ENCODE data around the gene LAMC3. TPM values are rescaled to one million over a fixed set of nuclear protein-coding genes. Genes with fewer than 3 reads are reported as not detected.

The LAMC3 gene
- total RNA-seq, 2 experiments from 2014 or later: 0.27 TPM

GRCh38 chr9:130972277-130972956, 36.6 kb upstream of the LAMC3 start:
- H3K4me1 Mint-ChIP-seq: no peaks in the 10 kb centered on the region
- no peak overlapping the region for H3K4me3 Mint-ChIP-seq
- no peaks in the 10 kb centered on the region for H3K27me3 Mint-ChIP-seq
- no peaks in the 10 kb centered on the region for H3K9me3 Mint-ChIP-seq
- no peaks in the 10 kb centered on the region for H3K36me3 Mint-ChIP-seq (ENCODE audit: low read depth)
- ChIA-PET POLR2A (no interaction called here), CTCF (no interaction called here)
- DNase-seq: no peak
- H3K27ac Mint-ChIP-seq: no peak overlapping the region

- H3K4me3 Mint-ChIP-seq: no peak overlapping the region
- CTCF ChIA-PET: no interaction called here
- no peaks in the 10 kb centered on the region for H3K27me3 Mint-ChIP-seq
- POLR2A ChIA-PET: no interaction called here
- no peak for DNase-seq
- no peaks in the 10 kb centered on the region for H3K4me1 Mint-ChIP-seq
- H3K36me3 Mint-ChIP-seq (ENCODE audit: low read depth): no peaks in the 10 kb centered on the region
- no peak overlapping the region for H3K27ac Mint-ChIP-seq
- no peaks in the 10 kb centered on the region for H3K9me3 Mint-ChIP-seq
Observed at GRCh38 chr9:130972957-130973685, 35.9 kb upstream of the LAMC3 start.

- no peaks in the 10 kb centered on the region for H3K9me3 Mint-ChIP-seq
- H3K4me1 Mint-ChIP-seq: no peaks in the 10 kb centered on the region
- ChIA-PET CTCF (no interaction called here), POLR2A (no interaction called here)
- H3K27ac Mint-ChIP-seq: no peak overlapping the region
- H3K36me3 Mint-ChIP-seq (ENCODE audit: low read depth): no peaks in the 10 kb centered on the region
- no peak for DNase-seq
- H3K4me3 Mint-ChIP-seq: no peak overlapping the region
- H3K27me3 Mint-ChIP-seq: no peaks in the 10 kb centered on the region
Observed at GRCh38 chr9:130973686-130974281, 35.2 kb upstream of the LAMC3 start.

- DNase-seq: no peak
- Mint-ChIP-seq H3K27ac (no peak overlapping the region), H3K36me3 (ENCODE audit: low read depth) (no peaks in the 10 kb centered on the region), H3K4me1 (no peaks in the 10 kb centered on the region), H3K9me3 (no peaks in the 10 kb centered on the region), H3K4me3 (no peak overlapping the region), H3K27me3 (no peaks in the 10 kb centered on the region)
- ChIA-PET CTCF (interaction anchor here (0.6 kb wide), 1 partner anchor 12 kb away, joined by 3 read pairs; no protein-coding TSS in a partner anchor), POLR2A (no interaction called here)
Observed at GRCh38 chr9:130974697-130975096, 34.3 kb upstream of the LAMC3 start.

GRCh38 chr9:130975156-130975555, 33.8 kb upstream of the LAMC3 start:
- no peak overlapping the region for H3K27ac Mint-ChIP-seq
- H3K27me3 Mint-ChIP-seq: no peaks in the 10 kb centered on the region
- H3K36me3 Mint-ChIP-seq (ENCODE audit: low read depth): no peaks in the 10 kb centered on the region
- no peaks in the 10 kb centered on the region for H3K4me1 Mint-ChIP-seq
- DNase-seq: no peak
- H3K4me3 Mint-ChIP-seq: no peak overlapping the region
- no peaks in the 10 kb centered on the region for H3K9me3 Mint-ChIP-seq
- ChIA-PET CTCF (interaction anchor here (0.6 to 1.2 kb wide), 2 partner anchors 9 to 11 kb away, joined by 3 read pairs; no protein-coding TSS in a partner anchor), POLR2A (no interaction called here)

GRCh38 chr9:130975932-130976841, 32.8 kb upstream of the LAMC3 start:
- Mint-ChIP-seq H3K4me1 (no peaks in the 10 kb centered on the region), H3K27me3 (no peaks in the 10 kb centered on the region), H3K4me3 (no peak overlapping the region), H3K27ac (no peak overlapping the region), H3K36me3 (ENCODE audit: low read depth) (no peaks in the 10 kb centered on the region), H3K9me3 (no peaks in the 10 kb centered on the region)
- DNase-seq: no peak
- ChIA-PET CTCF (interaction anchor here (0.7 to 1.2 kb wide), 2 partner anchors 10 to 87 kb away, joined by 3 read pairs; no protein-coding TSS in a partner anchor), POLR2A (no interaction called here)

- Mint-ChIP-seq H3K36me3 (ENCODE audit: low read depth) (no peaks in the 10 kb centered on the region), H3K4me1 (no peaks in the 10 kb centered on the region), H3K27me3 (no peaks in the 10 kb centered on the region), H3K27ac (no peak overlapping the region), H3K9me3 (no peaks in the 10 kb centered on the region), H3K4me3 (no peak overlapping the region)
- ChIA-PET POLR2A (no interaction called here), CTCF (no interaction called here)
- DNase-seq: no peak
Observed at GRCh38 chr9:130977811-130978221, 31.2 kb upstream of the LAMC3 start.

GRCh38 chr9:130979591-130980385, 29.2 kb upstream of the LAMC3 start:
- DNase-seq: no peak
- H3K27ac Mint-ChIP-seq: no peak overlapping the region
- ChIA-PET CTCF (no interaction called here), POLR2A (no interaction called here)
- H3K27me3 Mint-ChIP-seq: no peaks in the 10 kb centered on the region
- H3K36me3 Mint-ChIP-seq (ENCODE audit: low read depth): no peaks in the 10 kb centered on the region
- no peak overlapping the region for H3K4me3 Mint-ChIP-seq
- H3K9me3 Mint-ChIP-seq: no peaks in the 10 kb centered on the region
- no peaks in the 10 kb centered on the region for H3K4me1 Mint-ChIP-seq

- H3K4me3 Mint-ChIP-seq: no peak overlapping the region
- no peaks in the 10 kb centered on the region for H3K9me3 Mint-ChIP-seq
- no peak for DNase-seq
- no peak overlapping the region for H3K27ac Mint-ChIP-seq
- H3K27me3 Mint-ChIP-seq: no peaks in the 10 kb centered on the region
- H3K36me3 Mint-ChIP-seq (ENCODE audit: low read depth): no peaks in the 10 kb centered on the region
- ChIA-PET POLR2A (interaction anchor here (0.7 kb wide), 1 partner anchor 60 kb away, joined by 3 read pairs; no protein-coding TSS in a partner anchor), CTCF (no interaction called here)
- H3K4me1 Mint-ChIP-seq: no peaks in the 10 kb centered on the region
Observed at GRCh38 chr9:130980526-130980925, 28.4 kb upstream of the LAMC3 start.

- ChIA-PET CTCF (no interaction called here), POLR2A (interaction anchor here (0.7 kb wide), 1 partner anchor 60 kb away, joined by 3 read pairs; no protein-coding TSS in a partner anchor)
- no peak overlapping the region for H3K4me3 Mint-ChIP-seq
- no peaks in the 10 kb centered on the region for H3K4me1 Mint-ChIP-seq
- no peak for DNase-seq
- H3K27ac Mint-ChIP-seq: no peak overlapping the region
- no peaks in the 10 kb centered on the region for H3K9me3 Mint-ChIP-seq
- H3K36me3 Mint-ChIP-seq (ENCODE audit: low read depth): no peaks in the 10 kb centered on the region
- no peaks in the 10 kb centered on the region for H3K27me3 Mint-ChIP-seq
Observed at GRCh38 chr9:130981002-130981755, 27.8 kb upstream of the LAMC3 start.

GRCh38 chr9:130981756-130982137, 27.2 kb upstream of the LAMC3 start:
- DNase-seq: no peak
- H3K4me1 Mint-ChIP-seq: no peaks in the 10 kb centered on the region
- H3K27me3 Mint-ChIP-seq: no peaks in the 10 kb centered on the region
- no peak overlapping the region for H3K27ac Mint-ChIP-seq
- H3K4me3 Mint-ChIP-seq: no peak overlapping the region
- POLR2A ChIA-PET: no interaction called here
- CTCF ChIA-PET: no interaction called here
- H3K9me3 Mint-ChIP-seq: no peaks in the 10 kb centered on the region
- no peaks in the 10 kb centered on the region for H3K36me3 Mint-ChIP-seq (ENCODE audit: low read depth)
